ENCODE results near the gene TIMM13.

Gene TIMM13

GRCh38 chr19:2457394-2458037, 30.1 kb upstream of the TIMM13 start:
- H3K4me3 ChIP-seq (replicated peaks; ENCODE audit: low read depth, low read length): peak overlapping the region; percentile 59
- no peak for TF ChIP-seq CTCF (IDR thresholded peaks at IDR 0.05; ENCODE audit: insufficient read depth, low read length, poor library complexity, severe bottlenecking)
- no peak for DNase-seq (ENCODE audit: extremely low read depth, insufficient read length)
- no peaks in the 10 kb centered on the region for H3K36me3 ChIP-seq (ENCODE audit: control insufficient read depth, insufficient read depth, low read length)
- H3K27me3 ChIP-seq (replicated peaks; ENCODE audit: control insufficient read depth, insufficient read depth, low read length): no peaks in the 10 kb centered on the region

- no peak for TF ChIP-seq CTCF (IDR thresholded peaks at IDR 0.05; ENCODE audit: insufficient read depth, low read length, poor library complexity, severe bottlenecking)
- peak; percentile 70 for DNase-seq (ENCODE audit: extremely low read depth, insufficient read length)
- peak overlapping the region; percentile 94 for H3K4me3 ChIP-seq (replicated peaks; ENCODE audit: low read depth, low read length)
- H3K36me3 ChIP-seq (ENCODE audit: control insufficient read depth, insufficient read depth, low read length): peaks cover 6% of the 10 kb centered on the region
- H3K27me3 ChIP-seq (replicated peaks; ENCODE audit: control insufficient read depth, insufficient read depth, low read length): no peaks in the 10 kb centered on the region
Observed at GRCh38 chr19:2455851-2456570, 28.6 kb upstream of the TIMM13 start.

GRCh38 chr19:2454962-2455850, 27.8 kb upstream of the TIMM13 start:
- Histone ChIP-seq H3K27me3 (replicated peaks; ENCODE audit: control insufficient read depth, insufficient read depth, low read length) (no peaks in the 10 kb centered on the region), H3K4me3 (replicated peaks; ENCODE audit: low read depth, low read length) (peak overlapping the region; percentile 94), H3K36me3 (ENCODE audit: control insufficient read depth, insufficient read depth, low read length) (peaks cover 6% of the 10 kb centered on the region)
- TF ChIP-seq CTCF (IDR thresholded peaks at IDR 0.05; ENCODE audit: insufficient read depth, low read length, poor library complexity, severe bottlenecking): no peak
- no peak for DNase-seq (ENCODE audit: extremely low read depth, insufficient read length)

- no peak for DNase-seq (ENCODE audit: extremely low read depth, insufficient read length)
- no peak for TF ChIP-seq CTCF (IDR thresholded peaks at IDR 0.05; ENCODE audit: insufficient read depth, low read length, poor library complexity, severe bottlenecking)
- H3K27me3 ChIP-seq (replicated peaks; ENCODE audit: control insufficient read depth, insufficient read depth, low read length): no peaks in the 10 kb centered on the region
- peaks cover 6% of the 10 kb centered on the region for H3K36me3 ChIP-seq (ENCODE audit: control insufficient read depth, insufficient read depth, low read length)
- H3K4me3 ChIP-seq (replicated peaks; ENCODE audit: low read depth, low read length): peak overlapping the region; percentile 94
Observed at GRCh38 chr19:2454199-2454961, 27.0 kb upstream of the TIMM13 start.

- Histone ChIP-seq H3K4me3 (replicated peaks; ENCODE audit: low read depth, low read length) (peak overlapping the region; percentile 38), H3K36me3 (ENCODE audit: control insufficient read depth, insufficient read depth, low read length) (peaks cover 8% of the 10 kb centered on the region), H3K27me3 (replicated peaks; ENCODE audit: control insufficient read depth, insufficient read depth, low read length) (no peaks in the 10 kb centered on the region)
- no peak for TF ChIP-seq CTCF (IDR thresholded peaks at IDR 0.05; ENCODE audit: insufficient read depth, low read length, poor library complexity, severe bottlenecking)
- DNase-seq (ENCODE audit: extremely low read depth, insufficient read length): no peak
Observed at GRCh38 chr19:2453431-2454025, 26.1 kb upstream of the TIMM13 start.

Data from GM06990 (cell line).